Gastroesophageal sphincter (tissue), 3 donors: ENCODE measurements around the gene PRR20C.

Experiments
- POLR2A ChIP-seq, 2 donors: fragments of 450-650 bp; IDR thresholded peaks; one replicate each; pipeline ENCODE4 v1.6.1; 2017; ENCODE audit warnings: antibody characterized with exemption in 2 of 2, mild to moderate bottlenecking in 2 of 2, moderate library complexity in 1 of 2
- POLR2AphosphoS5 ChIP-seq: sonication (generic); formaldehyde crosslinking; IDR thresholded peaks from one replicate; pipeline ENCODE4 v1.6.1; 2017; ENCODE audit warnings: antibody characterized with exemption
- TF ChIP-seq, protein P1 (sequence below), 4 experiments: fragments of 200-600 bp in 2 of 4; fragments of 450-650 bp in 2 of 4; sonication (generic) in 1 of 4; IDR thresholded peaks; one replicate each; pipeline ENCODE4 v1.5.1; 2017 to 2019; ENCODE audit warnings: antibody characterized with exemption in 4 of 4, mild to moderate bottlenecking in 2 of 4, moderate library complexity in 2 of 4

DNA sequence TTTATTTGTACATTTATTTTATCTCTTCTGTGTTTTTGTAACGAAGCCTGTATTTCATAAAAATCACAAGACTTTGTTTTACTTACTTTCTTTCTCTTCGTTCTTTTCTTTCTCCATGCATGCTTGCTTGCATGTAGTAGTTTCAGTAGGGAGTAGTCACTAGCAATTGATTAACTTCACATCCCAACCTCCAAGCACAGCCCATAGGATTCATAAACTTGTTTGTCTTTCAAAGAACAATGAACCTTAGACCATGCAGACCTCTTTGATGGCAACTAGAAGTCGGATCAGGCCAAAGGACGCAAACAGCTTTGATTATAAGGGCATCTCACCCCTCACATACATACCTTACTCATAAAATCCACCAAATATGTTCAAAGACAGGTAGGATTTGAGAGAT, 16.3 kb upstream of the PRR20C start:
- TF ChIP-seq, protein P1, sequence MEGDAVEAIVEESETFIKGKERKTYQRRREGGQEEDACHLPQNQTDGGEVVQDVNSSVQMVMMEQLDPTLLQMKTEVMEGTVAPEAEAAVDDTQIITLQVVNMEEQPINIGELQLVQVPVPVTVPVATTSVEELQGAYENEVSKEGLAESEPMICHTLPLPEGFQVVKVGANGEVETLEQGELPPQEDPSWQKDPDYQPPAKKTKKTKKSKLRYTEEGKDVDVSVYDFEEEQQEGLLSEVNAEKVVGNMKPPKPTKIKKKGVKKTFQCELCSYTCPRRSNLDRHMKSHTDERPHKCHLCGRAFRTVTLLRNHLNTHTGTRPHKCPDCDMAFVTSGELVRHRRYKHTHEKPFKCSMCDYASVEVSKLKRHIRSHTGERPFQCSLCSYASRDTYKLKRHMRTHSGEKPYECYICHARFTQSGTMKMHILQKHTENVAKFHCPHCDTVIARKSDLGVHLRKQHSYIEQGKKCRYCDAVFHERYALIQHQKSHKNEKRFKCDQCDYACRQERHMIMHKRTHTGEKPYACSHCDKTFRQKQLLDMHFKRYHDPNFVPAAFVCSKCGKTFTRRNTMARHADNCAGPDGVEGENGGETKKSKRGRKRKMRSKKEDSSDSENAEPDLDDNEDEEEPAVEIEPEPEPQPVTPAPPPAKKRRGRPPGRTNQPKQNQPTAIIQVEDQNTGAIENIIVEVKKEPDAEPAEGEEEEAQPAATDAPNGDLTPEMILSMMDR (IDR thresholded peaks at IDR 0.05): no peak
- TF ChIP-seq POLR2A (IDR thresholded peaks at IDR 0.05) (no peak), POLR2AphosphoS5 (no peak)
